Neuronal stem cell (in vitro differentiated cells): ENCODE measurements around the gene PNMT.

Experiments used
- DNase-seq: peaks from one replicate; pipeline ENCODE4 v3.0.0-alpha.2; 2013; ENCODE audit warnings: low spot score
- H2AFZ ChIP-seq: one replicate; pipeline ENCODE4 v1.6.1; 2013; ENCODE audit warnings: mild to moderate bottlenecking, low read length, inconsistent platforms
- H2AK5ac ChIP-seq: 2 replicates; pipeline ENCODE4 v1.6.1; 2013; ENCODE audit warnings: low read depth, mild to moderate bottlenecking, inconsistent platforms, low read length, moderate library complexity, mixed read lengths
- H2BK120ac ChIP-seq: 2 replicates; pipeline ENCODE4 v1.6.1; 2013; ENCODE audit warnings: low read depth, mild to moderate bottlenecking, inconsistent platforms, low read length, moderate library complexity, mixed read lengths
- H2BK12ac ChIP-seq: one replicate; pipeline ENCODE4 v1.6.1; 2013; ENCODE audit warnings: low read length, inconsistent platforms
- H2BK15ac ChIP-seq: 2 replicates; pipeline ENCODE4 v1.6.1; 2013; ENCODE audit warnings: mild to moderate bottlenecking, low read length, inconsistent platforms, mixed read lengths
- H2BK5ac ChIP-seq: one replicate; pipeline ENCODE4 v1.6.1; 2013; ENCODE audit warnings: inconsistent platforms, mild to moderate bottlenecking, low read length, moderate library complexity
- H3K14ac ChIP-seq: one replicate; pipeline ENCODE4 v1.6.1; 2013; ENCODE audit warnings: low read length, inconsistent platforms
- H3K18ac ChIP-seq: 2 replicates; pipeline ENCODE4 v1.6.1; 2013; ENCODE audit warnings: low read length, inconsistent platforms
- H3K23ac ChIP-seq: 2 replicates; pipeline ENCODE4 v1.6.1; 2013; ENCODE audit warnings: low read depth, mild to moderate bottlenecking, mixed read lengths, low read length, inconsistent platforms; ENCODE audit not compliant: poor library complexity
- H3K27ac ChIP-seq: replicated peaks from 3 replicates; pipeline ENCODE4 v1.5.1; 2013; ENCODE audit warnings: low read length, inconsistent platforms
- H3K27me3 ChIP-seq, 3 experiments: 2 replicates each; pipeline ENCODE4 v1.6.1; 2013; ENCODE audit warnings: low read length in 3 of 3, mild to moderate bottlenecking in 2 of 3, inconsistent platforms in 1 of 3, low read depth in 1 of 3, mixed read lengths in 1 of 3, moderate library complexity in 1 of 3; ENCODE audit not compliant: control insufficient read depth in 3 of 3, insufficient read depth in 3 of 3
- H3K36me3 ChIP-seq, 2 donors: replicated peaks in 1 of 2; 2 replicates each; pipeline ENCODE4 v1.6.1; 2013; ENCODE audit warnings: low read length in 2 of 2; ENCODE audit not compliant: control insufficient read depth in 2 of 2, insufficient read depth in 2 of 2
- H3K4ac ChIP-seq: 2 replicates; pipeline ENCODE4 v1.6.1; 2013; ENCODE audit warnings: inconsistent platforms, mild to moderate bottlenecking, low read length, moderate library complexity
- H3K4me1 ChIP-seq, 2 donors: 1 replicate in 1 of 2; 2 replicates in 1 of 2; pipeline ENCODE4 v1.6.1; 2013; ENCODE audit warnings: low read length in 2 of 2, low read depth in 1 of 2; ENCODE audit not compliant: control insufficient read depth in 2 of 2, insufficient read depth in 1 of 2
- H3K4me2 ChIP-seq: one replicate; pipeline ENCODE4 v1.6.1; 2013; ENCODE audit warnings: mild to moderate bottlenecking, low read length, inconsistent platforms; ENCODE audit not compliant: insufficient read depth, poor library complexity, severe bottlenecking
- H3K4me3 ChIP-seq, 2 donors: 2 replicates each; pipeline ENCODE4 v1.5.1; 2013; ENCODE audit warnings: low read length in 2 of 2, mild to moderate bottlenecking in 2 of 2, inconsistent platforms in 1 of 2, moderate library complexity in 1 of 2
- H3K79me1 ChIP-seq: one replicate; pipeline ENCODE4 v1.6.1; 2013; ENCODE audit warnings: low read depth, mild to moderate bottlenecking, inconsistent platforms, low read length, moderate library complexity
- H3K9ac ChIP-seq: one replicate; pipeline ENCODE4 v1.6.1; 2013; ENCODE audit warnings: mild to moderate bottlenecking, low read depth, low read length, inconsistent platforms; ENCODE audit not compliant: poor library complexity
- H3K9me3 ChIP-seq, 2 donors: replicated peaks in 1 of 2; 2 replicates each; pipeline versions ENCODE3 to v1.6.1; 2013; ENCODE audit warnings: low read length in 2 of 2, mild to moderate bottlenecking in 2 of 2, inconsistent platforms in 1 of 2, low read depth in 1 of 2, mixed read lengths in 1 of 2, moderate library complexity in 1 of 2; ENCODE audit not compliant: control insufficient read depth in 2 of 2, insufficient read depth in 1 of 2
- H4K8ac ChIP-seq: one replicate; pipeline ENCODE4 v1.6.1; 2013; ENCODE audit warnings: low read depth, mild to moderate bottlenecking, inconsistent platforms, low read length, moderate library complexity
- H4K91ac ChIP-seq: one replicate; pipeline ENCODE4 v1.6.1; 2013; ENCODE audit warnings: low read length, low read depth, mild to moderate bottlenecking, inconsistent platforms; ENCODE audit not compliant: poor library complexity
- WGBS, 2 donors: extraction: QIAGEN DNeasy Blood & Tissue Kit; methylation state at CpG; one replicate each; pipeline ENCODE4 v1.1.7; 2013; ENCODE audit warnings: missing lambda C conversion rate in 2 of 2, mixed read lengths in 1 of 2; ENCODE audit not compliant: insufficient read length in 2 of 2, insufficient replicate concordance in 1 of 2; ENCODE audit errors: extremely low coverage in 2 of 2; 5-methylcytosine and 5-hydroxymethylcytosine counted together

PNMT gene

GRCh38 chr17:39639043-39639442, 29.2 kb upstream of the PNMT start:
- H2BK120ac ChIP-seq, result no peak overlapping the region
- H3K23ac ChIP-seq, result no peak overlapping the region
- no peak overlapping the region for H3K4ac ChIP-seq
- peaks cover 10 to 27% of the 10 kb centered on the region in 2 donors for H3K4me1 ChIP-seq
- H4K8ac ChIP-seq, result no peak overlapping the region
- no peaks in the 10 kb centered on the region for H3K36me3 ChIP-seq
- H2BK5ac ChIP-seq, result no peak overlapping the region
- no peaks in the 10 kb centered on the region for H3K9me3 ChIP-seq
- no peak for DNase-seq
- no peak overlapping the region for H3K4me3 ChIP-seq
- H3K27me3 ChIP-seq, result no peaks in the 10 kb centered on the region
- no peak overlapping the region for H3K18ac ChIP-seq
- H2BK15ac ChIP-seq, result no peak overlapping the region
- H3K4me2 ChIP-seq, result no peak overlapping the region
- no peak overlapping the region for H4K91ac ChIP-seq
- H3K14ac ChIP-seq, result no peak overlapping the region
- H3K27ac ChIP-seq, result no peak overlapping the region
- no peak overlapping the region for H2AFZ ChIP-seq
- no peak overlapping the region for H2BK12ac ChIP-seq
- no CpG with 5 or more reads among the region's 2 CpGs for WGBS, 2 donors
- peaks cover 12% of the 10 kb centered on the region for H3K79me1 ChIP-seq
- no peak overlapping the region for H3K9ac ChIP-seq
- no peak overlapping the region for H2AK5ac ChIP-seq

- no peak overlapping the region for H3K4me2 ChIP-seq
- H2AK5ac ChIP-seq, result no peak overlapping the region
- H3K4ac ChIP-seq, result no peak overlapping the region
- no peak overlapping the region for H4K8ac ChIP-seq
- H3K79me1 ChIP-seq, result peaks cover 13% of the 10 kb centered on the region
- peaks cover 12 to 25% of the 10 kb centered on the region in 2 donors for H3K4me1 ChIP-seq
- no peak overlapping the region for H4K91ac ChIP-seq
- peak overlapping the region; percentile 31 for H2BK5ac ChIP-seq
- H3K23ac ChIP-seq, result no peak overlapping the region
- no peaks in the 10 kb centered on the region for H3K36me3 ChIP-seq
- H2BK12ac ChIP-seq, result no peak overlapping the region
- no peak overlapping the region for H2AFZ ChIP-seq
- H2BK120ac ChIP-seq, result no peak overlapping the region
- H3K27me3 ChIP-seq, result no peaks in the 10 kb centered on the region
- no peaks in the 10 kb centered on the region for H3K9me3 ChIP-seq
- DNase-seq, result no peak
- no CpG with 5 or more reads among the region's 11 CpGs for WGBS, 2 donors
- no peak overlapping the region for H3K14ac ChIP-seq
- H3K9ac ChIP-seq, result no peak overlapping the region
- H3K18ac ChIP-seq, result no peak overlapping the region
- H3K27ac ChIP-seq, result no peak overlapping the region
- H3K4me3 ChIP-seq, result no peak overlapping the region
- no peak overlapping the region for H2BK15ac ChIP-seq
These were observed 28.4 kb upstream of the PNMT start for GRCh38 chr17:39639566-39640458.

- Histone ChIP-seq H3K36me3 (no peaks in the 10 kb centered on the region), H4K91ac (no peak overlapping the region), H4K8ac (no peak overlapping the region), H2BK15ac (no peak overlapping the region), H2AFZ (no peak overlapping the region), H3K14ac (no peak overlapping the region), H3K4me3 (no peak overlapping the region), H3K18ac (no peak overlapping the region), H3K4me2 (no peak overlapping the region), H2BK5ac (no peak overlapping the region), H2BK120ac (no peak overlapping the region), H3K23ac (no peak overlapping the region), H3K4ac (no peak overlapping the region), H2AK5ac (no peak overlapping the region), H3K27ac (no peak overlapping the region), H3K9me3 (no peaks in the 10 kb centered on the region), H3K79me1 (peaks cover 15% of the 10 kb centered on the region), H3K4me1 (peaks cover 15 to 28% of the 10 kb centered on the region in 2 donors), H2BK12ac (no peak overlapping the region), H3K9ac (no peak overlapping the region), H3K27me3 (no peaks in the 10 kb centered on the region)
- DNase-seq, result no peak
- no CpG with 5 or more reads among the region's 4 CpGs for WGBS, 2 donors
These were observed 27.6 kb upstream of the PNMT start for GRCh38 chr17:39640591-39641031.

GRCh38 chr17:39641097-39641496, 27.2 kb upstream of the PNMT start:
- Histone ChIP-seq H3K23ac (no peak overlapping the region), H3K9me3 (no peaks in the 10 kb centered on the region), H2AK5ac (no peak overlapping the region), H3K36me3 (no peaks in the 10 kb centered on the region), H3K27me3 (no peaks in the 10 kb centered on the region), H3K4ac (no peak overlapping the region), H3K4me3 (no peak overlapping the region), H3K18ac (no peak overlapping the region), H2BK12ac (no peak overlapping the region), H4K8ac (no peak overlapping the region), H2AFZ (no peak overlapping the region), H3K14ac (no peak overlapping the region), H3K4me2 (no peak overlapping the region), H3K9ac (no peak overlapping the region), H2BK120ac (no peak overlapping the region), H4K91ac (no peak overlapping the region), H3K4me1 (peaks cover 15 to 28% of the 10 kb centered on the region in 2 donors), H2BK5ac (no peak overlapping the region), H2BK15ac (no peak overlapping the region), H3K79me1 (peaks cover 15% of the 10 kb centered on the region), H3K27ac (no peak overlapping the region)
- DNase-seq, result no peak
- WGBS, 2 donors, result no CpG with 5 or more reads among the region's 4 CpGs
